ENCODE results near the gene RAPSN. TPM values are rescaled to one million over a fixed set of nuclear protein-coding genes. Genes with fewer than 3 reads are reported as not detected.

The RAPSN gene
- polyA plus RNA-seq, 1 donor (not counting 4 experiments of a cell fraction or from before 2014, with no cell fraction given): 0.28 TPM

GRCh38 chr11:47411884-47412746, 36.8 kb downstream of the RAPSN start:
- peaks cover 29% of the 10 kb centered on the region for H3K79me2 ChIP-seq (ENCODE audit: control insufficient read depth, insufficient read depth, low read length)
- peaks cover 7% of the 10 kb centered on the region for H4K20me1 ChIP-seq (ENCODE audit: control insufficient read depth, extremely low read depth, insufficient read depth, low read length)
- FAIRE-seq (no peak), DNase-seq (ENCODE audit: low read depth, low spot score) (no peak)
- peaks cover 21 to 37% of the 10 kb centered on the region in 2 experiments for H3K36me3 ChIP-seq (ENCODE audit: control insufficient read depth in 2 of 2, extremely low read depth in 1 of 2, insufficient read depth in 2 of 2, low read length in 2 of 2)
- dilution Hi-C loops (cut with MboI; ENCODE audit: extremely low pct_ligation_motif_present, low sequenced_read_pairs): no loop called here
- no peak for TF ChIP-seq EZH2 (IDR thresholded peaks at IDR 0.05; ENCODE audit: low read length)
- peak in 2 of 3 experiments; percentile 58 to 92 for TF ChIP-seq CTCF (optimal IDR thresholded peaks at IDR 0.05 in 1 of 3, IDR thresholded peaks at IDR 0.05 in 1 of 3, conservative IDR thresholded peaks at IDR 0.05 in 1 of 3; ENCODE audit: extremely low read depth in 1 of 3, insufficient read depth in 2 of 3, low read length in 3 of 3)
- no peaks in the 10 kb centered on the region for H3K9me3 ChIP-seq (ENCODE audit: control insufficient read depth, low read depth, low read length)
- H3K27me3 ChIP-seq (ENCODE audit: control insufficient read depth, extremely low read depth, insufficient read depth, low read length): no peaks in the 10 kb centered on the region
- no peak overlapping the region for H3K4me2 ChIP-seq (ENCODE audit: control insufficient read depth, extremely low read depth, insufficient read depth, low read depth, low read length)
- H3K9me1 ChIP-seq (ENCODE audit: control insufficient read depth, extremely low read depth, insufficient read depth, low read length): no peaks in the 10 kb centered on the region
- H2AFZ ChIP-seq (ENCODE audit: control insufficient read depth, low read length): no peak overlapping the region
- no peak overlapping the region for H3K9ac ChIP-seq (ENCODE audit: control insufficient read depth, extremely low read depth, insufficient read depth, low read length)
- peaks cover 40% of the 10 kb centered on the region for H3K4me1 ChIP-seq (ENCODE audit: control insufficient read depth, extremely low read depth, insufficient read depth, low read length)
- no peak overlapping the region for H3K27ac ChIP-seq (ENCODE audit: control insufficient read depth, insufficient read depth, low read length)
- H3K4me3 ChIP-seq (ENCODE audit: control insufficient read depth in 2 of 3, extremely low read depth in 1 of 3, insufficient read depth in 2 of 3, low read depth in 1 of 3, low read length in 3 of 3): no peak overlapping the region

GRCh38 chr11:47410370-47411264, 38.3 kb downstream of the RAPSN start:
- Histone ChIP-seq H3K4me3 (ENCODE audit: control insufficient read depth in 2 of 3, extremely low read depth in 1 of 3, insufficient read depth in 2 of 3, low read depth in 1 of 3, low read length in 3 of 3) (peak overlapping the region; percentile 72 to 98 (median 96)), H2AFZ (ENCODE audit: control insufficient read depth, low read length) (no peak overlapping the region), H3K9ac (ENCODE audit: control insufficient read depth, extremely low read depth, insufficient read depth, low read length) (peak overlapping the region; percentile 99), H4K20me1 (ENCODE audit: control insufficient read depth, extremely low read depth, insufficient read depth, low read length) (peaks cover 4% of the 10 kb centered on the region), H3K9me1 (ENCODE audit: control insufficient read depth, extremely low read depth, insufficient read depth, low read length) (no peaks in the 10 kb centered on the region), H3K27ac (ENCODE audit: control insufficient read depth, insufficient read depth, low read length) (no peak overlapping the region), H3K27me3 (ENCODE audit: control insufficient read depth, extremely low read depth, insufficient read depth, low read length) (no peaks in the 10 kb centered on the region), H3K36me3 (ENCODE audit: control insufficient read depth in 2 of 2, extremely low read depth in 1 of 2, insufficient read depth in 2 of 2, low read length in 2 of 2) (peaks cover 19 to 30% of the 10 kb centered on the region in 2 experiments), H3K4me2 (ENCODE audit: control insufficient read depth, extremely low read depth, insufficient read depth, low read depth, low read length) (peak overlapping the region; percentile 95), H3K4me1 (ENCODE audit: control insufficient read depth, extremely low read depth, insufficient read depth, low read length) (peaks cover 31% of the 10 kb centered on the region), H3K79me2 (ENCODE audit: control insufficient read depth, insufficient read depth, low read length) (peaks cover 29% of the 10 kb centered on the region), H3K9me3 (ENCODE audit: control insufficient read depth, low read depth, low read length) (no peaks in the 10 kb centered on the region)
- DNase-seq (ENCODE audit: low read depth, low spot score): no peak
- dilution Hi-C loops (cut with MboI; ENCODE audit: extremely low pct_ligation_motif_present, low sequenced_read_pairs): no loop called here
- TF ChIP-seq CTCF (optimal IDR thresholded peaks at IDR 0.05 in 1 of 3, IDR thresholded peaks at IDR 0.05 in 1 of 3, conservative IDR thresholded peaks at IDR 0.05 in 1 of 3; ENCODE audit: extremely low read depth in 1 of 3, insufficient read depth in 2 of 3, low read length in 3 of 3) (no peak), EZH2 (IDR thresholded peaks at IDR 0.05; ENCODE audit: low read length) (no peak)
- no peak for FAIRE-seq

Measured in keratinocyte (primary cell).